K562 (cell line): ENCODE measurements around the gene LAMB2. TPM values are rescaled to one million over a fixed set of nuclear protein-coding genes. Genes with fewer than 3 reads are reported as not detected.

Source experiments
- ATAC-seq: fragments of 200-7000 bp; cut with Tn5 transposase; 3 replicates; pipeline ENCODE4 v1.9.1; 2020; ENCODE audit warnings: moderate library complexity
- BruUV-seq: library from RNA; stranded (reverse); fragments of 400-500 nt; replicated peaks from 2 replicates; lab custom pipeline; 2021; lab: Mats Ljungman, UMichigan
- CTCF ChIA-PET: fragments of 300-600 bp; formaldehyde crosslinking; extraction: SDS; loops from one replicate; lab custom pipeline; 2021; ENCODE audit warnings: low intra/inter-chr PET ratio; lab: Yijun Ruan, JAX
- POLR2A ChIA-PET: fragments of 300-600, 350-650 bp; sonication (Branson Sonifier 250); formaldehyde crosslinking; extraction: SDS; loops from one replicate; lab custom pipeline; 2021; ENCODE audit warnings: antibody characterized with exemption, inconsistent platforms; lab: Yijun Ruan, JAX
- DNase-seq, 4 experiments: peaks; one replicate each; pipeline versions ENCODE4 v3.0.0 to v3.0.0-alpha.2; 2011 to 2018; ENCODE audit warnings: low spot score in 3 of 4, mixed read lengths in 3 of 4; ENCODE audit errors: extremely low read depth in 1 of 4
- FAIRE-seq: peaks from 2 replicates; lab custom pipeline; 2011; peaks lifted over from hg19 to GRCh38; lab: Jason Lieb, UNC
- H2AFZ ChIP-seq: 2 replicates; pipeline ENCODE4 v1.6.0; 2011; ENCODE audit warnings: low read depth, low read length, control low read depth, inconsistent platforms
- H3K27ac ChIP-seq: fragments of 200-600 bp; 3 replicates; pipeline ENCODE4 v1.8.0; 2011; ENCODE audit warnings: low read depth, mild to moderate bottlenecking, control low read depth, inconsistent platforms, low read length, moderate library complexity, mixed read lengths; ENCODE audit errors: extremely low read depth
- H3K27me3 ChIP-seq, 2 experiments: fragments of 300-600 bp in 1 of 2; 2 replicates in 1 of 2; 3 replicates in 1 of 2; pipeline versions ENCODE4 v1.6.0 to v1.8.0; 2011; ENCODE audit warnings: inconsistent platforms in 2 of 2, low read length in 2 of 2, mild to moderate bottlenecking in 1 of 2, mixed read lengths in 1 of 2, moderate library complexity in 1 of 2; ENCODE audit not compliant: control insufficient read depth in 2 of 2, insufficient read depth in 2 of 2
- H3K36me3 ChIP-seq: fragments of 300-600 bp; 3 replicates; pipeline ENCODE4 v1.8.0; 2011; ENCODE audit warnings: mild to moderate bottlenecking, low read length, inconsistent platforms; ENCODE audit not compliant: control insufficient read depth, insufficient read depth
- H3K4me1 ChIP-seq, 2 experiments: fragments of 200-600 bp in 1 of 2; replicated peaks in 1 of 2; 2 replicates in 1 of 2; 3 replicates in 1 of 2; pipeline versions ENCODE4 v1.5.1 to v1.8.0; 2011; ENCODE audit warnings: inconsistent platforms in 2 of 2, low read length in 2 of 2, mild to moderate bottlenecking in 1 of 2, mixed read lengths in 1 of 2, moderate library complexity in 1 of 2; ENCODE audit not compliant: control insufficient read depth in 2 of 2, insufficient read depth in 2 of 2
- H3K4me2 ChIP-seq: 2 replicates; pipeline ENCODE4 v1.6.1; 2011; ENCODE audit warnings: low read length, control low read depth, inconsistent platforms, mixed read lengths; ENCODE audit not compliant: insufficient read depth
- H3K4me3 ChIP-seq: fragments of 200-600 bp; sonication (generic), shearing (Covaris generic); 2 replicates; pipeline ENCODE4 v1.5.1; 2016; ENCODE audit warnings: control low read depth, inconsistent platforms
- H3K79me2 ChIP-seq: fragments of 200-600 bp; 3 replicates; pipeline ENCODE4 v1.8.0; 2011; ENCODE audit warnings: low read length, inconsistent platforms; ENCODE audit not compliant: control insufficient read depth, insufficient read depth
- H3K9ac ChIP-seq, 2 experiments: 2 replicates each; pipeline versions ENCODE4 v1.6.0 to v1.6.1; 2011; ENCODE audit warnings: low read depth in 2 of 2, low read length in 2 of 2, control low read depth in 1 of 2, inconsistent platforms in 1 of 2, mild to moderate bottlenecking in 1 of 2, mixed read lengths in 1 of 2; ENCODE audit not compliant: insufficient read depth in 1 of 2
- H3K9me1 ChIP-seq: one replicate; pipeline ENCODE4 v1.6.0; 2011; ENCODE audit warnings: inconsistent platforms, mild to moderate bottlenecking, low read length, moderate library complexity; ENCODE audit not compliant: control insufficient read depth, insufficient read depth
- H3K9me3 ChIP-seq: replicated peaks from 2 replicates; pipeline ENCODE4 v1.5.1; 2011; ENCODE audit warnings: low read depth, low read length, inconsistent platforms; ENCODE audit not compliant: control insufficient read depth, insufficient read depth
- H4K20me1 ChIP-seq: replicated peaks from 2 replicates; pipeline ENCODE4 v1.6.1; 2011; ENCODE audit warnings: low read length, inconsistent platforms, mixed read lengths; ENCODE audit not compliant: control insufficient read depth, insufficient read depth
- AFF1 ChIP-seq, 2 experiments: fragments of 450-650 bp; IDR thresholded peaks; 2 replicates each; pipeline ENCODE4 v1.6.1; 2018; ENCODE audit warnings: mild to moderate bottlenecking in 2 of 2, low read depth in 1 of 2; ENCODE audit not compliant: partially characterized antibody in 2 of 2
- CREM ChIP-seq: IDR thresholded peaks from 2 replicates; pipeline ENCODE4 v1.6.1; 2014; ENCODE audit warnings: antibody characterized with exemption, low read depth
- E2F1 ChIP-seq: sonication (generic); formaldehyde crosslinking; IDR thresholded peaks from 2 replicates; pipeline ENCODE4 v1.8.1; 2023; ENCODE audit warnings: mild to moderate bottlenecking, missing genetic modification reagents, moderate library complexity
- GMEB1 ChIP-seq: fragments of 250-450 bp; sonication (Bioruptor Pico); IDR thresholded peaks from 2 replicates; pipeline ENCODE4 v1.4.0; 2020; ENCODE audit warnings: mild to moderate bottlenecking
- HDAC1 ChIP-seq, 2 experiments: fragments of 450-650 bp; IDR thresholded peaks; 2 replicates each; pipeline ENCODE4 v1.6.1; 2016 to 2017; ENCODE audit warnings: inconsistent platforms in 1 of 2, mild to moderate bottlenecking in 1 of 2, moderate library complexity in 1 of 2
- HDAC3 ChIP-seq: fragments of 450-650 bp; IDR thresholded peaks from 2 replicates; pipeline ENCODE4 v1.6.1; 2018; ENCODE audit warnings: borderline replicate concordance, mild to moderate bottlenecking, moderate library complexity; ENCODE audit not compliant: partially characterized antibody
- MAZ ChIP-seq, 2 experiments: fragments of 450-650 bp in 1 of 2; sonication (generic) in 1 of 2; formaldehyde crosslinking; IDR thresholded peaks in 1 of 2; conservative IDR thresholded peaks in 1 of 2; 2 replicates each; pipeline versions ENCODE4 v1.4.0 to v1.5.0; 2020; ENCODE audit warnings: mild to moderate bottlenecking in 1 of 2, missing genetic modification reagents in 1 of 2
- MNT ChIP-seq, 2 experiments: fragments of 450-650 bp; conservative IDR thresholded peaks; 2 replicates each; pipeline ENCODE4 v1.6.1; 2017; ENCODE audit warnings: mild to moderate bottlenecking in 2 of 2, moderate library complexity in 2 of 2
- RBFOX2 ChIP-seq: fragments of 200-400 bp; formaldehyde crosslinking; IDR thresholded peaks from 2 replicates; pipeline ENCODE4 v1.6.1; 2017; ENCODE audit warnings: low read depth, mild to moderate bottlenecking, low read length, moderate library complexity
- ZBTB7A ChIP-seq: IDR thresholded peaks from 2 replicates; pipeline ENCODE4 v1.6.1; 2011; ENCODE audit warnings: low read depth, mild to moderate bottlenecking, low read length, moderate library complexity, borderline replicate concordance; ENCODE audit not compliant: control insufficient read depth
- WGBS: fragments of 100-300 bp; shearing (Covaris generic); methylation state at CpG from one replicate; pipeline ENCODE4 v1.1.6; 2016; ENCODE audit warnings: low coverage, mixed read lengths; ENCODE audit not compliant: insufficient coverage; ENCODE audit errors: missing lambda C conversion rate; 5-methylcytosine and 5-hydroxymethylcytosine counted together
- in situ Hi-C: fragments of 300-500 bp; cut with MboI; formaldehyde crosslinking; loops from 4 replicates; pipeline ENCODE4 v1.15.0; 2018; ENCODE audit warnings: inconsistent platforms, mixed read lengths
- intact Hi-C: fragments of 100-400 bp; cut with micrococcal nuclease; formaldehyde crosslinking; loops from 2 replicates; pipeline ENCODE4 v1.14.2; 2022
- polyA plus RNA-seq, 8 experiments: library from polyadenylated mRNA; depleted of rRNA in 4 of 8; stranded (reverse) in 5 of 8; unstranded in 3 of 8; fragments of >200 nt; fragmentation: Nextera tagmentation in 2 of 8; fragmentation: Illumina TruSeq in 1 of 8; extraction: Ambion mirVana in 2 of 8; extraction: Trizol in 1 of 8; gene quantifications; 2 replicates each; pipeline versions ENCODE4 v1.2.1 to v1.2.3, GENCODE V29; 2011 to 2014; ENCODE audit warnings: inconsistent platforms in 1 of 8, missing spikeins in 1 of 8
- total RNA-seq, 7 experiments: library from RNA; depleted of rRNA in 6 of 7; stranded (reverse); fragments of >200 nt in 6 of 7; fragmentation: Illumina TruSeq in 2 of 7; extraction: Trizol in 2 of 7; gene quantifications; 2 replicates each; pipeline versions ENCODE4 v1.2.1 to v1.2.3, GENCODE V29; 2011 to 2021; ENCODE audit warnings: low replicate concordance in 1 of 7

Gene LAMB2
- total and polyA plus RNA-seq, 9 of the 15 experiments (the other 6 are each of a cell fraction or from before 2014, with no cell fraction given), result 1.4 to 26.0 (median 16.2) TPM

GRCh38 chr3:49133226-49133951 is 539 bp upstream of the LAMB2 start:
- no TSS peak for BruUV-seq
- Histone ChIP-seq H3K9ac (peak overlapping the region; percentile 81 to 89), H3K9me3 (no peaks in the 10 kb centered on the region), H2AFZ (peak overlapping the region; percentile 99), H3K27me3 (peaks cover 0 to 5% of the 10 kb centered on the region in 2 experiments; a peak in 1 of 5 replicates), H3K4me1 (peaks cover 2 to 32% of the 10 kb centered on the region in 2 experiments; a peak in 4 of 5 replicates), H3K27ac (peak overlapping the region; percentile 77), H4K20me1 (no peaks in the 10 kb centered on the region), H3K4me3 (peak overlapping the region; percentile 53), H3K9me1 (no peaks in the 10 kb centered on the region), H3K36me3 (no peaks in the 10 kb centered on the region), H3K4me2 (peak overlapping the region; percentile 86), H3K79me2 (no peaks in the 10 kb centered on the region; the same call in 2 of the 3 replicates)
- peak; percentile 89 for ATAC-seq
- peak; percentile 48 for FAIRE-seq
- peak; percentile 75 to 86 (median 82) for DNase-seq
- WGBS, result 3% methylated on average over 18 of the region's 30 CpGs
- intact Hi-C loops, result no loop called here
- in situ Hi-C loops, result no loop called here
- CTCF ChIA-PET, result no interaction called here
- POLR2A ChIA-PET, result interaction anchor here (0.6 to 0.8 kb wide), 2 partner anchors 32 to 277 kb away, joined by 3 read pairs; partner anchors contain the start of gene CCDC71
- TF ChIP-seq RBFOX2 (peak; percentile 55), ZBTB7A (peak; percentile 75; the same call in 1 of the 2 replicates), CREM (peak; percentile 57; the same call in 1 of the 2 replicates), E2F1 (CRISPR knock-in tag) (no peak), AFF1 (IDR thresholded peaks at IDR 0.05; ENCODE audit: low read depth in 1 of 2, partially characterized antibody in 2 of 2) (no peak), GMEB1 (CRISPR knock-in tag) (no peak), HDAC3 (peak; percentile 42), HDAC1 (IDR thresholded peaks at IDR 0.05) (no peak), MAZ (CRISPR knock-in tag; conservative IDR thresholded peaks at IDR 0.05 in 1 of 2, IDR thresholded peaks at IDR 0.05 in 1 of 2) (peak in 1 of 2 experiments; percentile 67; a peak in 1 of 4 replicates), MNT (conservative IDR thresholded peaks at IDR 0.05) (peak; percentile 34 to 48; a peak in 2 of 4 replicates)
